ENCODE measurements around the gene ONECUT2.

The ONECUT2 gene

GRCh38 chr18:57409650-57410049, 25.5 kb upstream of the ONECUT2 start:
- no peak for DNase-seq (ENCODE audit: low read depth)
- TF ChIP-seq CTCF (IDR thresholded peaks at IDR 0.05; ENCODE audit: low read depth, low read length, missing control alignments) = no peak
- in situ Hi-C loops (cut with HindIII; ENCODE audit: low sequenced_read_pairs) = no loop called here
- H3K4me3 ChIP-seq (ENCODE audit: low read depth, low read length) = no peak overlapping the region

GRCh38 chr18:57410749-57411148, 24.4 kb upstream of the ONECUT2 start:
- H3K4me3 ChIP-seq (ENCODE audit: low read depth, low read length) = no peak overlapping the region
- no peak for DNase-seq (ENCODE audit: low read depth)
- in situ Hi-C loops (cut with HindIII; ENCODE audit: low sequenced_read_pairs) = no loop called here
- TF ChIP-seq CTCF (IDR thresholded peaks at IDR 0.05; ENCODE audit: low read depth, low read length, missing control alignments) = no peak

- H3K4me3 ChIP-seq (ENCODE audit: low read depth, low read length) = no peak overlapping the region
- no peak for DNase-seq (ENCODE audit: low read depth)
- TF ChIP-seq CTCF (IDR thresholded peaks at IDR 0.05; ENCODE audit: low read depth, low read length, missing control alignments) = no peak
- in situ Hi-C loops (cut with HindIII; ENCODE audit: low sequenced_read_pairs) = no loop called here
Observed at GRCh38 chr18:57416542-57416941, 18.6 kb upstream of the ONECUT2 start.

- no peak for TF ChIP-seq CTCF (IDR thresholded peaks at IDR 0.05; ENCODE audit: low read depth, low read length, missing control alignments)
- DNase-seq (ENCODE audit: low read depth) = no peak
- in situ Hi-C loops (cut with HindIII; ENCODE audit: low sequenced_read_pairs) = no loop called here
- H3K4me3 ChIP-seq (ENCODE audit: low read depth, low read length) = no peak overlapping the region
Observed at GRCh38 chr18:57422313-57422872, 12.8 kb upstream of the ONECUT2 start.

DNA sequence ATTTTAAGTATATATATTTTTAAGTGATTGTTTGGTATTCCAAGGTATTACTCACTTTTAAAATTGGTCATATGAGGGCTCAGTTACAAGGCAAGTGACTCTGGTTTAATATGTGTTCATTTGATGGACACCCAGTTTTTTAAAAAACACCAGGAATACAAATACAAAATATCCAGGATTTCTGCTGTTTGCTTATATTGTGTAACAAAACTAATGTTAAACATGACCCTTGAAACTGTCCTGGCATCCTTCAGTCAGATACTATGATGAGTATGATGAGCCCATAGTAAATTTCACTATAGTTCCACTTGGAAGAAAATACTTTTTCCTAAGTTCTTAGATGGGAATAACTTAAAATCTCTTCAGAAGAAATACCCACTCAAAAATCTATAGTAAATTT, 11.4 kb upstream of the ONECUT2 start:
- in situ Hi-C loops (cut with HindIII; ENCODE audit: low sequenced_read_pairs) = no loop called here
- no peak overlapping the region for H3K4me3 ChIP-seq (ENCODE audit: low read depth, low read length)
- DNase-seq (ENCODE audit: low read depth) = no peak
- TF ChIP-seq CTCF (IDR thresholded peaks at IDR 0.05; ENCODE audit: low read depth, low read length, missing control alignments) = no peak

DNA sequence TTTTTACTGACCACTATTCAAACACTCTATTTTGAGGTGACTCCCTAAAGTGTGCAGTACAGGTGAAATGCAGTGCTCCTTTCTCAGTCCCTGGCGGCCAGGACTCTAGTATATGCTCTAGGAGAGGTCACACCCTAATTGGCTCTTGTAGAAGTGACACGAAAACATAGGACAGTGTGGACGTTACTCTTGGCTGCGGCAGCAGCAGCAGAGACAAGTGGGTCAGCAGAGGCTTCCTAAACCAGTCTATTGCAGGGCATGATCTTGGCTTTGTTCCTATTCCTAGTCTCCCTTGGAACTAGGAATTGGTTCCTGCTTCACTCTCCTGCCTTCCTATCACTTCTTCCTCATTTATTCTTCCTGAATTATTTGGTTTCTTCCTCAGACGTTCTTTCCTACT, 10.1 kb upstream of the ONECUT2 start:
- no peak for DNase-seq (ENCODE audit: low read depth)
- H3K4me3 ChIP-seq (ENCODE audit: low read depth, low read length) = no peak overlapping the region
- in situ Hi-C loops (cut with HindIII; ENCODE audit: low sequenced_read_pairs) = no loop called here
- no peak for TF ChIP-seq CTCF (IDR thresholded peaks at IDR 0.05; ENCODE audit: low read depth, low read length, missing control alignments)

GRCh38 chr18:57426187-57426586, 9.0 kb upstream of the ONECUT2 start:
- no peak overlapping the region for H3K4me3 ChIP-seq (ENCODE audit: low read depth, low read length)
- no peak for DNase-seq (ENCODE audit: low read depth)
- no peak for TF ChIP-seq CTCF (IDR thresholded peaks at IDR 0.05; ENCODE audit: low read depth, low read length, missing control alignments)
- in situ Hi-C loops (cut with HindIII; ENCODE audit: low sequenced_read_pairs) = no loop called here
